GM18873 (cell line): Measurements from ENCODE around the gene IFIT1.
A peak's percentile ranks its signal among the peaks of the same experiment; 100 is the strongest.

Experiments
- ATAC-seq: cut with Tn5 transposase; IDR thresholded peaks from one replicate; pipeline ENCODE4 v1.9.1; 2021; ENCODE audit warnings: mild to moderate bottlenecking, moderate library complexity, moderate number of reproducible peaks; ENCODE audit not compliant: unreplicated experiment, low FRiP score

The IFIT1 gene, protein sequence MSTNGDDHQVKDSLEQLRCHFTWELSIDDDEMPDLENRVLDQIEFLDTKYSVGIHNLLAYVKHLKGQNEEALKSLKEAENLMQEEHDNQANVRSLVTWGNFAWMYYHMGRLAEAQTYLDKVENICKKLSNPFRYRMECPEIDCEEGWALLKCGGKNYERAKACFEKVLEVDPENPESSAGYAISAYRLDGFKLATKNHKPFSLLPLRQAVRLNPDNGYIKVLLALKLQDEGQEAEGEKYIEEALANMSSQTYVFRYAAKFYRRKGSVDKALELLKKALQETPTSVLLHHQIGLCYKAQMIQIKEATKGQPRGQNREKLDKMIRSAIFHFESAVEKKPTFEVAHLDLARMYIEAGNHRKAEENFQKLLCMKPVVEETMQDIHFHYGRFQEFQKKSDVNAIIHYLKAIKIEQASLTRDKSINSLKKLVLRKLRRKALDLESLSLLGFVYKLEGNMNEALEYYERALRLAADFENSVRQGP

DNA sequence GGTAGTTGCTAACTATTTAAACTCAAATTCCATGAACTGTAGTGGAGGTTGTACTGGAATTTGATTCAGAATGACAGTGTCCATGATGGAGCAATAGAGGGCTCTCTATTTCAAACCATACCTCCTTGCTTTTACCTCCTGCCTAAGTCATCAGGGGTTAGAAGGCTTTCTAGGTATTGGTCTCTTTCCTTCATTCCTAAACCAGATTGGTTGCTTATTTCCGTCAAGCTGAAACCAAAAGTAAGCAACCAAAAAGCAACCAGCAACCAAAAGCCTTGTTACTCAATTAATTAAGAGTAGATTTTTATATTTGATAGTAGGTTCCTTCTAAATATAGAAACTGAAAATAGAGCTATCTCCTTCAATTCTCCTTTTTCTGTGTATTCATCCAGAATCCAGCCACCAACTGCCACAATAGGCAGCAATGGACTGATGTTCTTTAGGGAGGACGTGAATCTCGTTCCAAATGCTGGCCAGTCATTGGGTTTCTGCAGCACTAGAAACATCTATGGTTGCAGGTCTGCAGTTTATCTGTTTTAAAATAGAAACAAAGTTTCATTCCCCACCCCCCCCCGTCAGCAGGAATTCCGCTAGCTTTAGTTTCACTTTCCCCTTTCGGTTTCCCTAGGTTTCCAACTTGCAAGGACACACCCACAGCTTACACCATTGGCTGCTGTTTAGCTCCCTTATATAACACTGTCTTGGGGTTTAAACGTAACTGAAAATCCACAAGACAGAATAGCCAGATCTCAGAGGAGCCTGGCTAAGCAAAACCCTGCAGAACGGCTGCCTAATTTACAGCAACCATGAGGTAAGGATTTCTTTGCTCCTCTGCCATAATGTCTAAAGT is at the start of gene IFIT1:
Gene IFIT1, plus strand, starts transcription at position 717 of the 850 bp plus-strand sequence. Its CDS starts 90 bp downstream, at position 807.
- peak; percentile 77 for ATAC-seq

DNA sequence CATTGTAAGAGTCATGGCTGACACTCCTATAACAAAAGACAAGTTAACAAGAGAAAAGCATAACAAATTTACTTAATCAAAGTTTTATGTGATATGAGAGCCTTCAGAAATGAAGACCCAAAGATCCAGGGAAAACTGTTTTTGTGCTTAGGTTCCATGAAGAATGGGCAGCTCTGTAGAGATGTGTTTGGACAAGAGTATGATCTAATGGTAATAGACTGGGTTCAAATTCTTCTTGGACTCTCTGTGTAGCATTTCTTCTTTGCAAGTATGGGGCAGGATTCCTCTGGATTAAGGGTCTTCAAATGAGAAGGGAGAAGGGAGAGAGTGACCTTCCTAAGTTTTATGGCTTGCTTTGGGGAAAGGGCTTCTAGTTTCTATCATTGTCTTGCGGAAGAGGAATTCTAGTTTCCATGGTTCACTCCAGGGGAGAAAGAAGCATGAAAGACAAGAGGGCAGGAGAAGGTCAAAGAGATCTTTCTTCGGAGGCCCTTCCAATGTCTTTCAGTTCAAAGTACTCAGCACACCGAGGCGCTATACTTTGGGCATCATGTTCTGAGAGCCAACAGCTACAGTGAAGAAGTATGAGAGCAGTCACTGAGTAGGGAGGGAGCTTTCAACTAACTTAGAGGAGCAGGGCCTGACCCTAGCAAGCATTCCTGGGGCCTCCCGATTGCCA is 49.2 kb upstream of the IFIT1 start:
- no peak for ATAC-seq

DNA sequence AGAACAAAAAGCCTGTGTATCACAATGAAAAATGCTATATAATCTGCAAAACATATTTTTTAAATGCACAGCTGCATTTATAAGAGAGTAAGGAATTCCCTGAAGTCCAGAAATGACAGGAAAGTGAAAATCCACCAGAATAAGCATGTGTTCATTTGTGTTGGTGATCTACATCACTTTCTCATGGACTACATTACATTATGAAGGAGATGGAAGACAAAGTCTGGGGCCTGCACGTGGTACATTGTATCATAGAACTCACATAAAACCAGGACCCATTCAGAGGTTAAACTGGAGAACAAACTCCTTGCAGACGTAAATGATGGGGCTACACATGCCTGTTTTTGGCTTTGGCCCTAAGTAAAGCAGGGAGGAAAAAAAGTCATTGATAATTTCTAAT is 48.3 kb upstream of the IFIT1 start:
- no peak for ATAC-seq

DNA sequence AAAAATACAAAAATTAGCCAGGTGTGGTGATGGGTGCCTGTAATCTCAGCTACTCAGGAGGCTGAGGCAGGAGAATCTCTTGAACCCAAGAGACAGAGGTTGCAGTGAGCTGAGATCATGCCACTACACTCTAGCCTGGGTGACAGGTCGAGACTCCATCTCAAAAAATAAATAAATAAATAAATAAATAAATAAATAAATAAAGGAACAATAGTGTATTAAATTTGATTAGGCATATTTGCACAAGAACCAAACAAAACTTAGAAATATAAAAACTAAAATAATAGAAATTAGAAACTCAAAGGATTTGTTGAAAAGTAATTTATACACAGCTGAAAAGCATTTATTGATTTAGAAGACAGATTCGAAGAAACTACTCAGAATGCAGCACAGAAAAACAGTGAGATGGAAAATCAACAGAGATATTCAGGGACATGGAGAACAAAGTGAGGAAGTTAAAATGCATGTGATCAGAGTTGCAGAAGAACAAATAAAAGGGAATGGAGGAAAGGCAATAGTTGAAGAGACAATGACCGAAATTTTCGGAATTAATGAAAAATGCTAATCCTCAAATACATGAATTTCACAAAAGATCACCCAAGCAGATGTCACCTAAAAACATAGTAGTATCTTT is 46.9 kb upstream of the IFIT1 start:
- ATAC-seq = no peak

DNA sequence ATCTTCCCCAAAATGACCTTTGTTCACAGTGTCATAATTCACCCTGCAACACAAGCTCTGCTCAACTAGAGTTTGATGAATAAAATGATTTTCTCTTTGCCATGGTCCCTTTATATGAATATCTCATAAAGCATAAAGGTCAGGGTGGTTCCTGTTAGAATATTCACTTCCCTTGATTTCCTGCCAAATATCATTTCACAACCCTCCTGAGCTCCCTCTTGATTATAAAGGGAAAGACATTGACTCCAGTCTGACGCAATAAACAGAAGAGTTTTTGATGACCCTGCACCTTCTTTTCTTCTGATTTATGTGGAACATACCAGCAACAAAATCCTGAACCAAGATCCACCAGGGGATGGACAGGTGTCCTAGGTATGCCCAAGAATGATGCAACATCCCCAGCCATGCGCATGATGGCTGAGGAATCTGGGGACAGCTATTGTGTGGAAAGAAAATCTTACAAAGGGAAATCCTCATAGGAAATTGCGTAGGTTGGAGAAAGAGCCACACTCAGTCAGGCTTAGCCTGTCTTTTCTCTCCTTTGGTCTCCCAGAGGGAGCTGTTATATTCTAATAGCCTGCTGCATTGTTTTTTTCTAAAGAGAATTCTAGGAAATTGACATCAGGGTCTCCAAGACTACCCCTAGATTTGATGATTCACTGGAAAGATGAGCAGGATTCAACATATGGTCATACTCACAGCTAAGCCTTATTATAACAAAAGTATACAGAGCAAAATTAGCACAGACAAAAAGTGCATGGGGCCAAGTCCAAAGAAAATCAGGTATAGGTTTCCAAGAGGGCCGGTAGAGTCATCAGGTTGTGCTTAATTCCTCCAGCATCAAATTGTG is 45.8 kb upstream of the IFIT1 start:
- ATAC-seq = no peak

DNA sequence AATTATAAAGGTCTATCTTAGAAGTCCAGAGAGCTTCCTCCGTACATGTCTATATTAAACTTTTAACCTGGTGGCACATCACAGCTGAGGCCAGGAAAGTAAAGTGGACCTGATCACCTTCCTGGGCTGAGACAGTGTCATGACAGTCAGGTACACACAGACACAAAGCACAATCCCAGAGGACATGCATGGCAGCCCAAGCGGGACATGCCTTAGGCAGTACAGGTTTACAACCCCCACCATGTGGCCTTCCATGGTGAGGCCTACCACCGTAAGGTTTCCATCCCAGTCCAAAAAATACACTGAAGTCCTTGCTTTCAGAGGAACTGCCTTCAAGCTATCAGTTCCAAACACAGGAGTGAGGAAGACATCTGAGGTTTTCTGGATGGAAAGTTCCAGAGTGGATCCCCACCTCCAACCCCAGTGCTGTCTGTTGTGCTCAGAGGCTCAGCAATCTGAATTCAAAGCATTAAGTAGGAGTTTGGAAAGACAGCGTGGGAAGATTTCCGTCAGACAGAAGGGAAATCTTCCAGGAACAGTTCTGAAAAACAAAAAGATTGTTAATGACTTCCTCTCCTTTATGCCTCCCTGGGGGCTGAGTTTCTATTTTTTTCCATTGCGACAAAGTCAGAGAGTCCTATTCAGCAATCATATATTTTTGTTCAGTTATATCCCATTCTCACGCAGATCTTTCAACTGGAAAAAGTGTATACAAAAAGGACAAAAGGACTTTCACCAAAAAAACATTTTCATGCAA is 44.5 kb upstream of the IFIT1 start:
- ATAC-seq = no peak

DNA sequence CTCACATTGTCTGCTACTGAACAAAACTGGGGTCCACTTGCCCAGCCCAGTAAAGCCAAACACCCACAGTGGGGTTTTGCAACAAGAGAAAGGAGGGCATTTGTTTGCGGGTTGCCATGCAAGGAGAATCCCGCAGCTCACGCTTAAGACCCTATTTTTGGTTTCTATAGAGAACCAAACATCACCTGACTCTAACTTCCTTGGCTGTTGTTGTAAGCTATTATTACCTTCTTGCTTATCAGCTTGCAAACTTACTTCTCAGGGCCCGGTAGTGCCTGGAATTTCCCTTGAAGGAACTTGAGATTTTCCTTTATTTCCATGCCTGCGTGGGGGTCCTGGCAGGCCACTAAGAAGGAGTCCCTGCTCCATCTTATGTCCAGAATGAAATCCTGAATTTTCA is 43.9 kb upstream of the IFIT1 start:
- no peak for ATAC-seq

DNA sequence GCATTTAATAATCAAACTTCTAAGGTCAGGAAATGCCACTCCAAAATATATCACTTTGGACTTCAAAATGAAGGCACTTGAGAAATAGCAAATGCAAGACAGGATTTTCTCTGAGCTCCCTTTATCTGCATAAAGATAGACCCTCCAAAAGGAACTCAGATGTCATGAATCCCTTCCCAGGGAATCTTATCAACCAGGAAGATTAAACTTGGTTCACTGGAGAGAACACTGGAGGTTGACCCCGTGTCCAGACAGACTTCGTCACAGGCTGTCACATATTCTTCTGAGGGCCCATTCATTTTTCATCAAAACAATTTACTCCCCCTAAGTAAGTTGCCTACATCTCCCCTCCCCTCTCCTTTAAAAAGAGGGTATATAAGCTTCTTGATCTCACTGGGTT is 43.4 kb upstream of the IFIT1 start:
- ATAC-seq = no peak

DNA sequence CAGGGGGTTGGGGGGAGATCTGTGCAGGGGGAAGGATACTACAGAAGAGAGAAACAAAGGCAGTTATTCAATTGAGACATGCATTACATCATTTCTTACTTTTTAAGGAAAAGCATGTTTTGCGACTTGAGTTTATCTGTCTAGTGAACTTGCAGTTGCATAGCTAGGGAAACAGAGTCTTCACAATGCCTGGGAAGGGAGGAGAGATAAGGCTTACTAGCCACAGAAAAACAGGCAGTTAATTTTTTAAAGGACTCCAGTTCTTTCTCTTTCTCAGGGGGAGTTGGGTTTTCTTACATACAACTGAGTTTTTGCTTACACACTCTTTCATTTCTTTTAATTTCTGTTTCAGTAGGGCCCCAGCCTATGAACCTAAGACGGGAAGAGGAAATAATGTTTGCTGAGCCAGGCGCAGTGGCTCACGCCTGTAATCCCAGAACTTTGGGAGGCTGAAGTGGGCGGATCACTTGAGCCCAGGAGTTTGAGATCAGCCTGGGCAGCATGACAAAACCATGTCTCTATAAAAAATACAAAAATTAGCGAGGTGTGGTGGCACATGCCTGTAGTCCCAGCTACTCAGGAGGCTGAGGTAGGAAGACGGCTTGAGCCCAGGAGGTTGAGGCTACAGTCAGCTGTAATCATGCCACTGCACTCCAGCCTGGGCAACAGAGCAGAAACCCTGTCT is 41.6 kb upstream of the IFIT1 start:
- ATAC-seq = peak; percentile 17

DNA sequence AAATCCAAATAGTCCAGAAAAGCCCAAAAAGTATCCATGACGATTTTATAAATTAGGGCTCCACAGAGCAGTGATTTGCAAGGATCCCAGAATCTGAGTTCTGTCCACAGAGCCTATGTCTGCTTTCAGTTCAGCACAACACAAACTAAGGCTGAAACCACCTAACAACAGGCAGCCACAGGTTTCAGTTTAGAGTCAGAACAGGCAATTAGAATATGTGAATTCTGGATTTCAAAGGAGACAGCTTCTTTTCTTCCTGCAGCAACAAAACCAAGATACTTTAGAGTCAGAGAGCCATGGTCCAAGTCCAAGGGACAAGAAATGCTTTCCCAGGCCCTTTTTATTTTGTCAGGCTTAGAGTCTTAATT is 41.0 kb upstream of the IFIT1 start:
- peak; percentile 86 for ATAC-seq

DNA sequence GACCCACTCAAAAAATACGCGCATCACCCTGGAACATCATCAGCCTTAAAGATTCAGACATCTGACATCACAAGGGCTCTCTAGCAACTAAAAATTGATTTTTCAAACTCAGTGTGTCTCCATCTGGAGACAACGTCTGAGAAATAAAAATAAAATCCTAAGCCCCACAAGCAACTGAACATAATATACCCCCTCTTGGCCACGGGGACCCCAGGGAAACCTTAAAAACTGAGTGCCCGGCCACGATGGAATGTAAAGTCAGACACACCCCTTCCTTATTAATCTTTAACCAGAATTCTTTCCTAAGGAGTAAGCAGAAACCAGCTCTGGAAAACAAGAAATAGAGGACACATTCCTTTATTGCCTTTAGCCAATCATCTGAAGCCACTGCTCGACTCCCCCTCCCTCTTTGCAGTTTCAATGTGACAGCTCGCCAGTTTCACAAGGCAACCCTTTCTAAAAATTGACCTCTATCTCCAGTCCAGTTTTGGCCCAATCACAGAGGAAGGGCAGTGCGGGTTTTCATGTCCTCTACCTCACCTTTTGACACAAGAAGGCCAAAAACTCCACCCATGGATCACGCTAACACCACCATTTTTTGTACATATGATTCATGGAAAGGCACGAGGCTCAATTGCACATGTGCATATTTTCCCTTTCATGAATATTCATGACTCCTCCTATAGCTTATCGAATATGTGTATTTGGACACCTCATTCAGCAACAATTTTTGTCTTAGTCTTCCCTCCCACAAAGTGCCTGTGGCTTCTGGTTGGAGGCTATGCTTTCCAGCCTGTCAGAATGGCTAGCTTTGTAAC is 40.4 kb upstream of the IFIT1 start:
- ATAC-seq = no peak

DNA sequence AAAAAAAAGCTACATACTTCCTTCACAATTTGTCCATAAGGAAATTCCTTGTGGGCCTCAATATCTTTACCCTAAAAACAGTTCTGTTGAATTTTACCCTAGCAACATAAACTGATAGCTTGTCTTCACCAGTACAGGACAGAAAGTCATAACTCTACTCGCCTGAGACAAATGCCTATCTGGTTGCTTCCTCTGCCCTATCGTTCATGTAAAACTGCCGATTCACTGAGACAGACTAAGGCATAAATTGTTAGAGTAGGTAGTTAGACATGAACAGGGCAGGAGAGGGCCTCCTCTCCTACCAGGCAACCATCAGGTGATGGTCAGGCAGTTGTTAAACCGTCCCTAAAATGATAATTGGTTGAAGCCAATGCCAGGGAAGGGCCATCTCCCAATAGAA is 39.6 kb upstream of the IFIT1 start:
- no peak for ATAC-seq

DNA sequence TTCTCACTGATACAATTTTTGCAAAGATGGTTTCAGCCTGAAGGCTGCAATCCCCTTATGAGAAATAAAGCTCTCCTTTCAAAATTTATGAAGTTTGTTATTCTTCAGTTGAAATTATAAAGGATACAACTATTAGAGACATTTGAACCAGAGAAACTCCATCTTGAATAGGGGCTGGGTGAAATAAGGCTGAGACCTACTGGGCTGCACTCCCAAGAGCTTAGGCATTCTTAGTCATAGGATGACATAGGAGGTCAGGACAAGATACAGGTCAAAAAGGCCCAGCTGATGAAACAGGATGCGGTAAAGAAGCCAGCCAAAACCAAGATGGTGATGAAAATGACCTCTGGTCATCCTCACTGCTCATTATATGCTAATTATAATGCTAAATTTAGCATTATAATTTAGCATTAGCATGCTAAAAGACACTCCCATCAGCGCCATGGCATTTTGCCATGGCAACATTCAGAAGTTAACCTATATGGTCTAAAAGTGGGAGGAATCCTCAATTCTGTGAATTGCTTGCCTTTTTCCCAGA is 37.0 kb upstream of the IFIT1 start:
- no peak for ATAC-seq

DNA sequence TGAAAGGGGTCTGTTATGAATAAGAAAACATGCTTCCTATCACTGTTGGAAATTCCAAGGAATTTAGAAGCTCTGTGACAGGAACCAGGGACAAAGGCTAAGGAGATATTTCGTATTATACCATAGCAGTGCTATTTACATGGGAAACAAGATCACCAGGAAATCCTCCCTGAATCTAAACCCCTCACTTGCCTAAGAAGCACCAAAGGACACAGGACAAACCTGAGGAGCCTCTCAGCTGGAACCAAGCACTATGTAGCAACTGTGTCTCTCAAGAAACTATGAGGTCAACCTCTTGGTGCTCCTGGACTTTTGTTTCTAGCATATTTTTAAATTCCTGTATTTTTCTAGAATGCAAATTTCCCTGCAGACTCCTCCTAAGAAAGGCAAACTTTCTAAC is 35.3 kb upstream of the IFIT1 start:
- ATAC-seq = no peak

DNA sequence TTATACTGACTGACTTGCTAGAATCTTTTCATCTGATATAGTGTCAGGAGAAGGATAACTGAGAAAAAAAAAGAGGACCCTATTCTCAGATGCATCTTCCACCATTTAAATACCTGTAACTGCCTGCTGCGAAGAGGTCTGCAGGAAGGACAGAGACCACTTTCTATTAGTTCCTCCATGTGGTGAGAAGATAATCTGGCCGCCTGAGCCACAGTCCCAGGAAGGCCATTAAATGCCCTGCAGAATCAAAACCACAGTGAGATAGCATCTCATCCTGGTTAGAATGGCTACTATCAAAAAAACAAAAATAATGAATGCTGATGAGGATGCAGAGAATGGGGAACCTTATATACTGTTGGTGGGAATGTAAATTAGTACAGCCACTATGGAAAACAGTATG is 34.4 kb upstream of the IFIT1 start:
- no peak for ATAC-seq

DNA sequence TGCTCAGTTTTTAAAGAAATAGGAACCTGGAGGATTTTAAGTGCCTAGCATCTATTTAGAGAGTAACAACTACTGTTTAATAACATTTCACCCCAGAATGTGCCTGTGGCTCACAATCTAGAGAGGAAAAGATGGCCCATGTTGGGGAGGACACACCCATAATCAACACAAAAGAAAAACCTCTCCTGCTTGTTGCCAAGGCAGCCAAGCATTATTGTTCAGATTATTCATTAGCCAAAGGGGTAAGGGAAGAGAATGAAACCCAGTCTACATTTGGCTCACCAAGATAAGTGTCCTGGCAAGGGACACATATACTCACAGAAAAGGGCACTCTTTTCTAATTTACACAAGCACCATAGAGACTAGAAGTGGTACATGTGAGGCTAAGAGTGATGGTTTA is 32.3 kb upstream of the IFIT1 start:
- no peak for ATAC-seq

DNA sequence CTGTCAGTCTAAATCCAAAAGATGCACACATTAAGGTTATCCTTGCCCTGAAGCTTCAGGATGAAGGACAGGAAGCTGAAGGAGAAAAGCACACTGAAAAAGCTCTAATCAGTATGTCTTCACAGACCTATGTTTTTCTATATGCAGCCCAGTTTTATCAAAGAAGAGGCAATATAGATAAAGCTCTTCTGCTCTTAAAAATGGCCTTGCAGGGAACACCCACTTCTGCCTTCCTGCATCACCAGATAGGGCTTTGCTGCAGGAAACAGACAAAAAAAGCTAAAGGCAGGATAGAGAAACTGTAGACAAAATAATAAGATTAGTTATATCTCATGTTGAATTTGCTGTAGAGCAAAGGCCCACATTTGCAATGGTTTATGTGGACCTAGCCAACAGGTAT is 29.5 kb upstream of the IFIT1 start:
- no peak for ATAC-seq
